SKM-1 treated with dmso at 0.1 percent for 144 hours (cell line): Measurements from ENCODE around the gene COL11A2.

Experiments used
- DNase-seq: peaks from one replicate; lab custom pipeline; 2025; ENCODE audit not compliant: unreplicated experiment; lab: John Stamatoyannopoulos, UW

The COL11A2 gene

GRCh38 chr6:33193619-33194018 lies 1.4 kb upstream of the COL11A2 start:
- DNase-seq, result no peak

GRCh38 chr6:33192671-33193602 lies 670 bp upstream of the COL11A2 start:
- DNase-seq, result no peak

GRCh38 chr6:33191383-33192104 lies 723 bp downstream of the COL11A2 start:
- no peak for DNase-seq

- no peak for DNase-seq
These were observed 1.7 kb downstream of the COL11A2 start for GRCh38 chr6:33190504-33191107.

- DNase-seq, result no peak
These were observed 2.4 kb downstream of the COL11A2 start for GRCh38 chr6:33189625-33190448.

- no peak for DNase-seq
These were observed 3.1 kb downstream of the COL11A2 start for GRCh38 chr6:33189164-33189563.

GRCh38 chr6:33187809-33188208 lies 4.5 kb downstream of the COL11A2 start:
- DNase-seq, result no peak

GRCh38 chr6:33185654-33186187 lies 6.5 kb downstream of the COL11A2 start:
- DNase-seq, result no peak

GRCh38 chr6:33185190-33185589 lies 7.1 kb downstream of the COL11A2 start:
- DNase-seq, result no peak

- DNase-seq, result peak; percentile 11
These were observed 9.1 kb downstream of the COL11A2 start for GRCh38 chr6:33183071-33183683.

- DNase-seq, result no peak
These were observed 11.1 kb downstream of the COL11A2 start for GRCh38 chr6:33181141-33181540.

GRCh38 chr6:33178755-33179475 lies 13.4 kb downstream of the COL11A2 start:
- no peak for DNase-seq

GRCh38 chr6:33177552-33178446 lies 14.5 kb downstream of the COL11A2 start:
- DNase-seq, result no peak

- no peak for DNase-seq
These were observed 15.4 kb downstream of the COL11A2 start for GRCh38 chr6:33176906-33177305.

GRCh38 chr6:33175436-33176069 lies 16.7 kb downstream of the COL11A2 start:
- DNase-seq, result no peak

- DNase-seq, result no peak
These were observed 17.5 kb downstream of the COL11A2 start for GRCh38 chr6:33174784-33175183.

GRCh38 chr6:33173535-33174180 lies 18.6 kb downstream of the COL11A2 start:
- no peak for DNase-seq
